Stimulated activated CD4-positive, alpha-beta T cell treated with anti-CD3 and anti-CD28 coated beads, Interleukin-1b, Interleukin-23, amount 100 ng/mL, for 1 hour (primary cell): ENCODE data around the gene PARPBP.
"Not testable (repeated sequence)": the region's sequence is repeated elsewhere in the genome, so short reads cannot be mapped to it uniquely, and the experiment has no call there.

Experiments
- DNase-seq, 2 donors: peaks; one replicate each; pipeline ENCODE4 v3.0.0-alpha.2; 2020; ENCODE audit warnings: low read depth in 2 of 2

The PARPBP gene, protein sequence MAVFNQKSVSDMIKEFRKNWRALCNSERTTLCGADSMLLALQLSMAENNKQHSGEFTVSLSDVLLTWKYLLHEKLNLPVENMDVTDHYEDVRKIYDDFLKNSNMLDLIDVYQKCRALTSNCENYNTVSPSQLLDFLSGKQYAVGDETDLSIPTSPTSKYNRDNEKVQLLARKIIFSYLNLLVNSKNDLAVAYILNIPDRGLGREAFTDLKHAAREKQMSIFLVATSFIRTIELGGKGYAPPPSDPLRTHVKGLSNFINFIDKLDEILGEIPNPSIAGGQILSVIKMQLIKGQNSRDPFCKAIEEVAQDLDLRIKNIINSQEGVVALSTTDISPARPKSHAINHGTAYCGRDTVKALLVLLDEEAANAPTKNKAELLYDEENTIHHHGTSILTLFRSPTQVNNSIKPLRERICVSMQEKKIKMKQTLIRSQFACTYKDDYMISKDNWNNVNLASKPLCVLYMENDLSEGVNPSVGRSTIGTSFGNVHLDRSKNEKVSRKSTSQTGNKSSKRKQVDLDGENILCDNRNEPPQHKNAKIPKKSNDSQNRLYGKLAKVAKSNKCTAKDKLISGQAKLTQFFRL

DNA sequence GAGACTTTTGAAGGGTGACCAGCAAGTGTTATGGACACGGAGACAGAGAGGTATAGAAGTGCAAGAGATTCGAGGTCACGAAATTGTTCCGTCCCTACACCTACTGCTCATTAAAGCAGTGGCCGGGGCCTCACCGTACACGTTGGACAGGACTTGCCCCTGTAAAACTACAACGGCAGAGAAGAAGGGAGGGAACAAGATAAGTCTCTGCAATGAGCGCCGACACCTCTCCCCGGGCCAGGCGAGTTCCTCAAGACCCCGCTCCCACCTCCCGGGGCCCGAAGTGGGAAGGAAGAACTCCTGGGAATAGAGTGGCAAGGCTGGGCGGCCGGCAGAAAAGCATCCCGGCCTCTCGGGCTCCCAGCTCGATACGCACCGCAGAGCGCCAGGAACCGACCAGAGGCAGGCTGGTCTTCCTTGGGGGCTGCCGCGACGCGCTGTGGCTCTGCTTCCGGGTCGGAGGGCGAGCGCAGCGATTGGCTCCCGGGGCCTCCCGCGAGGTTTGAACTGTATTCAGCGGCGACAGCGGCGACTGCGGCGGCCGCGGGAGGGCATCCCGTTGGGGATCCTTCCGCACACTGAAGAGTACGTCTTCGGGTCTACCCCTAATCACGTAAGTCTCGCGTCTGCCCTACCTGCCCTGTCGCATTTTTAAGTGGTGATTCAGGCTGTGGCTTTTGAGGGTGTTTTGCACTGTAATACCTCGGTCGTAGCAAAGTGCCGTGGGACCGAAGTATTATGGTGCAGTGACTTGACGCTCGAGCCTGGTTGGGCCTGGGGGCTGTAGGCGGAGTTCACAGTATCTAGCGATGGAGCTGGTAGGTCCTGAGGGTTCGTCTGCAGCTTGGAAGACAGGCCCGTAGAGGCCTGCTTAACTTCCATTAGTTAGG is at the start of gene PARPBP, which contains the start of gene NUP37:
Gene PARPBP (plus strand): TSS at position 510 of the 890 bp plus-strand sequence. CDS start 3,706 bp downstream, outside the sequence.
Gene NUP37 (minus strand): TSS at position 441 of the 890 bp plus-strand sequence. CDS start 1,596 bp downstream, outside the sequence.
- peak; percentile 68 to 82 for DNase-seq

DNA sequence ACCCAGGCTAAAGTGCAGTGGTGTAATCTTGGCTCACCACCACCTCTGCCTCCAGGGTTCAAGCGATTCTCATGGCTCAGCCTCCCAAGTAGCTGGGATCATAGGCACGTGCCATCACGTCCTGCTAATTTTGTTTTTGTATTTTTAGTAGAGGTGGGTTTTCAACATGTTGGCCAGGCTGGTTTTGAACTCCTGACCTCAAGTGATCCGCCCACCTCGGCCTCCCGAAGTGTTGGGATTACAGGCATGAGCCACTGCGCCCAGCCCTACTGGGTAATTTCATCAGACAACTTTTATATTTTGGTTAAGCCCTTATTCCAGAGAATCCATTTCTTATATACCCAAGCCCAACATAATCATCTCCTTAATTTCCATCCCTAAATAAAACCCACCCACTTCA is 47.9 kb upstream of the PARPBP start:
- DNase-seq = not testable (repeated sequence)

DNA sequence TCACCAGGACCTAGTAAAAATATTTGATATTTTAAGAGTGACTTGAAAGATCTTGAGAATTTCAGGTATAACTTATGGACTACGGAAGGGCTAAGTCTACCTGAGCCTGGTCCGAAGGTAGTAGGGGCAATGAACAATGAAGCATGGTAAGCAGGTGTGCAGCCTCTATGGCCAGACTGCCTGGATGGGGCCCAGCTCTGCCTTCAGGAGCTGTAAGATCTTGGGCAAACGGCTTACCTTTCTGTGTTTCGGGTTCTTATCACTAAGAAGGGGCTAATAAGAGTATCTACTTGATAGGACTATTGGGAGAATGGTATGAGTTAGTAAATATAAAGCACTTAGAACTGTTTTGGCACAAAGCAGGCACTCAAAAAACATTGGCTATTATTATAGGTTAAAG is 39.1 kb upstream of the PARPBP start:
- no peak for DNase-seq

DNA sequence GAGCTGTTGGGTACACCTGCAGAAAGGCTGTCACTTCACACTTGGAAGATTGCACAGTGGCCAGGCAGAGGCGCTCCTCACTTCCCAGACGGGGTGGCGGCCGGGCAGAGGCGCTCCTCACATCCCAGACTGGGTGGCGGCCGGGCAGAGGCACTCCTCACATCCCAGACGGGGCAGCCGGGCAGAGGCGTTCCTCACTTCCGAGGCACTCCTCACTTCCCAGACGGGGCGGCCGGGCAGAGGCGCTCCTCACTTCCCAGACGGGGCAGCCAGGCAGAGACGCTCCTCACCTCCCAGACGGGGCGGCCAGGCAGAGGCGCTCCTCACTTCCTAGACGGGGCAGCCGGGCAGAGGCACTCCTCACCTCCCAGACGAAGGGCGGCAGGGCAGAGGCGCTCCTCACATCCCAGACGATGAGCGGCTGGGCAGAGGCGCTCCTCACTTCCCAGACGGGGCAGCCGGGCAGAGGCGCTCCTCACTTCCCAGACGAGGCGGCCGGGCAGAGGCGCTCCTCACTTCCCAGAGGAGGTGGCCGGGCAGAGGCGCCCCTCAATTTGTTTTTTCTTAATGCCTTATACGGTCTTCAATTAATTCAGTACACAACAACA is 30.7 kb upstream of the PARPBP start:
- DNase-seq = not testable (repeated sequence)

DNA sequence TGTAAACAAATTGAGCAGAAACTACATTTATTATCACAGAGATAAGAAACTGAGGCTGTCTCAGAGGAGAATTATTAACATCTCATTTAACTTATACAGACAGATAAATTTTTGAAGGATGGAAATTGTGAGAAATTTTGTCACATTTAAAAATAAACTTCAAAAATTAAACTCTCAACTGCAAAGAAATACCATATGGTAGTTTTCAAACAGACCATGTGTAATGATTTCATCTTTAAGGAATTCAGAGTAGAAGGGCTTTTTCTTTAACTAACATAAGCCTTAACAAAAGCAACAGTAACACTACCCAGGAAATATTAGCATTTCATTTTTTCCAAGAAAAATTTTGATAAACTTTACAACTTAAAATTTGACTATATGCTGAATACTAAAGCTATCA is 26.7 kb upstream of the PARPBP start:
- no peak for DNase-seq

DNA sequence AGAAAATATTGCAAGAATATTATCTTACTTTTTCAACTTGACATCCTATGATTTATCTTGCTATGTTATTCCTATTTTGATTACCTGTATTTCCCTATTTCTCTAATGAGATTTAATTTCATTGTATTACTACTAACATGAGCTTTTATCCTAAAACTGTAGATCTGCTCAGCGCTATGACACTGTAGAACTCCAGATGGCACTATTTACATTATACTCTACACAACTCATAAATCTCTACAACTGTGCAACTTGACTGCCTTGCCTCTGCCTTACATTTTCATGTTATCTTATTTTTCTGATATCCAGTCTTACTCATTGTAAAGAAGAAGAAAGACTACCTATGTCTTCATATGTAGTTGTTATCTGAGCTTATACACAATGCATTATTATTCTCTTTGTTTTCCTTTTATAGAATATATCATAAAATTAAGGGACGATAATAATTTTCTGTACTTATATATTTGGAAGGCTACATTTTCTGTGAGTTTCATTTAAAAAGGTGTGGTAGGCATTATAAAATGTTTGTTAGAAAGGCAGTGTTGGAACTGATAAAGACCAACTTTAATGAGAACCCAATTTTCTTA is 24.2 kb upstream of the PARPBP start:
- DNase-seq = no peak

DNA sequence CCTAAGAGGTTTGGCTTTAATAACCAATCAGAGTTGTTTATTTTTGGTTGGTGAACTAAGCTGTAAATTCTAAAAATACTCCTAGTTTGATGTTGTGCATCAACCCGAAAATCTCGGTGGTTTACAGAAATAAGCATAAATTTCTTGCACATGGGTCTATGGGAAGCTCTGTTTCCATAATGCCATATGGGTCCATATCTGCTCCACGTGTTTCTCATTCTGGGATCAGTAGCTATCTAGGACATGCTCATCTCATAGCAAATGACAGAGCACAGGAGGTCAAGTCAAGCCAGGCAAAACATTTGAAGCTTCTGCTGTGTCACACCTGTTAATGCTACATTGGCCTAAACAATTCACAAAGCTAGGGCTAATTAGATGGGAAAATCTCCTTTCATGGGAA is 23.1 kb upstream of the PARPBP start:
- DNase-seq = no peak

DNA sequence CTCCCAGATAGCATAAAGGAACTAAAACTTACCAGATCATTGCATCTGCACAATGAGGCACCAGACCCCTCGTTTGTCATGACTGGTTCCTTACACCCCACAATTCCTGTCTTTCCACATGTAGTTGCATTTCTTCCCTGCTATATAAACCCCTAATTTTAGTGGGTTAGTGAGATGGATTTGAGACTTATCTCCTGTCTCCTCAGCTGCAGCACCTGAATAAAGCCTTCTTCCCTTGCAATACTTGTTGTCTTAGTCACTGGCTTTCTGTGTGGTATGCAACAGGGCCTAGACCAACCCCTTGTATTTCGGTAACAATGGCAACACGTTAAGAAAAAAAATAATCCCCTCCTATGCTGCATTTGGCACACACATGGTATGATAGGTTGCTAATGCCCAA is 13.1 kb upstream of the PARPBP start:
- DNase-seq = no peak

DNA sequence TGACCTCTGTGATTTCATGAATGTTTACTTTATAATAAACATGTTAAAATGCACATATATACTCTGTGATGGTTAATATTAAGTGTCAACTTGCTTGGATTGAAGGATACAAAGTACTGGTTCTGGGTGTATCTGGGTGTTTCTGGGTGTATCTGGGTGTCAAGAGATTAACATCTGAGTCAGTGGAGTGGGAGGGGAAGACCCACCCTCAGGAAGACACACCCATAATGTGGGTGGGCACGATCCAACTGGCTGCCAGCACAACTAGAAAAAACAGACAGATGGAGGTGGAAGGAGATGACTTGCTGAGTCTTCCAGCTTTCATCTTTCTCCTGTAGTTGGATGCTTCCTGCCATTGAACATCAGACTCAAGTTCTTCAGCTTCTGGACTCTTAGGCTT is 12.0 kb upstream of the PARPBP start:
- no peak for DNase-seq

DNA sequence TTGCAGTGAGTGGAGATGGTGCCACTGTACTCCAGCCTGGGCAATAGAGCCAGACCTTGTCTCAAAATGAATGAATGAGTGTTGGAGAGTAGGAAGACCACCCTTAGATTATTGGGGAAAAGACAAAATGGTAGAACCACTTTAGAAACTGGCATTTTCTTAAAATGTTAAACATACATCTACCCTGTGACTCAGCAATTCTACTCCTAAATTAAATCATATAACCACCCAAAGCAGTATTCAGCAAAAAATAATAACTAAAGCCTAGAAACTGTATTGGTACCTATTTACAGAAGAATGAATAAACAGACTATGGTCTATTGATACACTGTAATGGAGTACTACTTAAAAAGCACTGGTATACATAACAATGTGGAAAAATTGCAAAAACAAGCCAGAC is 9.2 kb upstream of the PARPBP start:
- DNase-seq = no peak

DNA sequence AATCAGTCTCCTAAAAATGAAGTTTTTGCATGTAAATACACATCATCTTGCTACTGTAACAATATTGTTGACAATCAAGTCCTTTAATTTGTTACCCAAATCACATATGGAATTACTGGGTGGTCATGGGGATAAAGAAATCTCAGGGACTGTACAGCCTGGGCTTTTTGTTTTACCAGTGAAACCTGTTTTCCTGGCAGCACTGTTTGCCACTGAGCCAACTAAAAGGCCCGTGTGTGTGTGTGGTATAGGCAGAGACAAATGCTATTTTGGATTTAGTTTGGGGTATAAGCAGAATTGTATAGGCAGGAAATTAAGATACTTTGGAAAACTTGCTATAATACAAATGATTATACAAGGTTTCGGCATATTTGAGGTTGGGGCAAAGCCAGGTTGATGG is 5.8 kb upstream of the PARPBP start:
- no peak for DNase-seq

DNA sequence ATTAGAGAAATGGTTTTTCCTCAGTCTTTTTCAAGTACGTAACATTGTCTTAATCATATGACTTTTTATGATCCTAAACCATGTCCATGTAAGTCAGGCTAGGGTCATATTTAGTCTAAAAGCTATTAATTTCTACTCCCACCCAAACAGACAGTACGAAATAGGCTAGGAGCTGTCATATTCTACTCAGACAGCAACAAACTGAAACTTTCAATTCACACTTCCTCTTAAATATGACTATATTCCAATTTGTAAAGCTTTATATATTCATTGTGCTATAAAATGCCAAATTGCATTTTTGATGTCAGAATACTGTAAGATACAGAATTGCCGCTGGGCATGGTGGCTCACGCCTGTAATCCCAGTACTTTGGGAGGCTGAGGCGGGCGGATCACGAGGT is 3.6 kb upstream of the PARPBP start:
- no peak for DNase-seq

DNA sequence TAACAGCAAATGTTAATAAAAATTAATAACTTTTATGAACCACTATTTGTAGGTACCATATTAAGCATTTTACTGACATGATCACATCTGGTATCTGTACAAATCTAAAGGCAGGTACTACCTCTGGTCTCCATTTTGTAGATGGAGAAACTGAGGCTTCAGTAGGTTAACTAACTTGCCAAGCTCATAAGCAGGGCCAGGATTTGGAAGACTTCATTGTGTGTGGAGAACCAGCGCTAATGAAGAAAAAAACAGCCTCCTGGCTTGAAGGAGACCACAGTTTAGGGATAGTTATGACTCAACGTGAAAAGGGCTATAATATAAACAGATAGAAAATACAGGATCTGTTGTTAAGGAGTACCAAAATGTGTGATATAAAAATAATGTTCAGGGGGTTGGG is 1.1 kb upstream of the PARPBP start:
- no peak for DNase-seq

DNA sequence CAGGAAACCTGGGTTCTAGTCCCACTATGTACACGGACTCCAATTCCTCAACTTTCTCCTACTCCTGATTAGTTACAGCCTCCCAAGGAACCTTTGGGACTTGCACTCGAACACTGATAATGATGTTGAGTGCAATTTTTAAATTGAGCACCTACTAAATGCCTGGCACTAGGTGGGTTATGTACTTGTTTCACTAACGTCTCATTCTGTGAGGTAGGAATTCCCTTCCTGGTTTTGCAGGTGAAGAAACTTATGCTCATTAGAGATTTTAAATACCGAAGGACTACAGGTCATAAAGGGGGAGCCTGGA is 536 bp downstream of the PARPBP start:
- no peak for DNase-seq

DNA sequence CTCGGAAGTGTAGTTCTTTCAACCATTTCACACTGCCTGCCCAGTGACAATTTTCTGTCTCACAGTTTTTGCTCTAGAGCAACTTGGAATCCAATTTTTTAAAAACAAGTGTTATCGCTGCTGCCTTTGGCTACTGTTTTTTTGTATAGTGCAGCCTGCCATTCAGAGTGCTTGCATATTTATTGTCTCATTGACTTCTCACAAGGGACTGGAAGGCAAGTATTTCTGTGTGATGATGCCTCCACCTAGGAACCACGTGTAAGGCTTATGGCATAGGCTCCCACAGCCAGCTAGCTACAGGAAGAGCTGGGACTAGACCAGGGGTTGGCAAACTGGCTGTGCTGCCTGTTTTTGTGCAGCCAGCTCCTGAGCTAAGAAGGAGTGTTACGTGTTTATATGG is 903 bp downstream of the PARPBP start:
- DNase-seq = no peak

DNA sequence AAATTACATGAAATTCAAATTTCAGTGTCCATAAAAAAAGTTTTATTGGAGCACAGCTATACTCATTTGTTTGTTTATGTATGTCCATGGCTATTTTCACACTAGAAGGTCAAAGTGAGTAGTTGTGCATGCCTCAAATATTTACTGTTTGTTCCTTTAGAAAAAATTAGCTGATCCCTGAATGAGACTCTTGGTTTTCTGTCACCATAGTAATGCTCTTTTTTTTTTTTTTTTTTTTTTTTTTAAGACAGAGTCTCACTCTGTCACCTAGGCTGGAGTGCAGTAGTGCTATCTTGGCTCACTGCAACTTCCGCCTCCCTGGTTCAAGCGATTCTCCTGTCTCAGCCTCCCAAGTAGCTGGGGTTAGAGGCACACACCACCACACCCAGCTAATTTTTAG is 1.3 kb downstream of the PARPBP start:
- DNase-seq = not testable (repeated sequence)

DNA sequence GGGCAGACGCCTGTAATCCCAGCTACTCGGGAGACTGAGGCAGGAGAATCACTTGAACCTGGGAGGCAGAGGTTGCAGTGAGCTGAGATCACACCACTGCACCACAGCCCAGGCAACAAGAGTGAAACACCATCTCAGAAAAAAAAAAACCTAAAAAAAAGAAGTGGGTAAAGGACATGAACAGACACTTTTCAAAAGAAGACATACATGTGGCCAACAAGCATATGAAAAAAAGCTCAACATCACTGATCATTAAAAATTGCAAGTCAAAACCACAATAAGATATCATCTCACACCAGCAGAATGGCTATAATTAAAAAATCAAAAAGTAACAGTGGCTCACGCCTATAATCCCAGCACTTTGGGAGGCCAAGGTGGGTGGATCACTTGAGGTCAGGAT is 10.7 kb downstream of the PARPBP start:
- not testable (repeated sequence) for DNase-seq

DNA sequence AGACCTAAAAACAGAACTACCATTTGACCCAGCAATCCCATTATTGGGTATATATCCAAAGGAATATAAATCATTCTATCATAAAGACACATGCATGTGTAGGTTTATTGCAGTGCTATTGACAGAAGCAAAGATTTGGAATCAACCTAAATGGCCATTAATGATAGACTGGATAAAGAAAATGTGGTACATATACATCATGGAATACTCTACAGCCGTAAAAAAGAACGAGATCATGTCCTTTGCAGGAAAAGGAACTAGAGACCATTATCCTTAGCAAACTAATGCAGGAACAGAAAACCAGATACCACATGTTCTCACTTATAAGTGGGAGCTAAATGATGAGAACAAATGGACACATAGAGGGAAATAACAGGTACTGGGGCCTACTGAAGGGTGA is 11.5 kb downstream of the PARPBP start:
- DNase-seq = not testable (repeated sequence)

DNA sequence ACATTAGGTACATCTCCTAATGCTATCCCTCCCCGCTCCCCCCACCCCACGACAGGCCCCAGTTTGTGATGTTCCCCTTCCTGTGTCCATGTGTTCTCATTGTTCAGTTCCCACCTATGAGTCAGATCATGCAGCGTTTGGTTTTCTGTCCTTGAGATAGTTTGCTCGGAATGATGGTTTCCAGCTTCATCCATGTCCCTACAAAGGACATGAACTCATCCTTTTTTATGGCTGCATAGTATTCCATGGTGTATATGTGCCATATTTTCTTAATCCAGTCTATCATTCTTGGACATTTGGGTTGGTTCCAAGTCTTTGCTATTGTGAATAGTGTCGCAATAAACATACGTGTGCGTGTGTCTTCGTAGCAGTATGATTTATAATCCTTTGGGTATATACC is 17.6 kb downstream of the PARPBP start:
- DNase-seq = not testable (repeated sequence)

DNA sequence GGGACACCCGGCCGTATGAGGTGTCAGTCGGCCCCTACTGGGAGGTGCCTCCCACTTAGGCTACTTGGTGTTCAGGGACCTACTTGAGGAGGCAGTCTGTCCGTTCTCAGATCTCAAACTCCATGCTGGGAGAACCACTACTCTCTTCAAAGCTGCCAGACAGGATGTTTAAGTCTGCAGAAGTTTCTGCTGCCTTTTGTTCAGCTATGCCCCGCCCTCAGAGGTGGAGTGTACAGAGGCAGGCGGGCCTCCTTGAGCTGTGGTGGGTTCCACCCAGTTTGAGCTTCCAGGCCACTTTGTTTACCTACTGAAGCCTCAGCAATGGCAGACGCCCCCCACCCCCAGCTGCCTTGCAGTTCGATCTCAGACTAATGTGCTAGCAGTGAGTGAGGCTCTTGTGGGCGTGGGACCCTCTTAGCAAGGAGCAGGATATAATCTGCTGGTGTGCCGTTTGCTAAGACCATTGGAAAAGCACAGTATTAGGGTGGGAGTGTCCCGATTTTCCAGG is 22.9 kb downstream of the PARPBP start:
- DNase-seq = not testable (repeated sequence)

DNA sequence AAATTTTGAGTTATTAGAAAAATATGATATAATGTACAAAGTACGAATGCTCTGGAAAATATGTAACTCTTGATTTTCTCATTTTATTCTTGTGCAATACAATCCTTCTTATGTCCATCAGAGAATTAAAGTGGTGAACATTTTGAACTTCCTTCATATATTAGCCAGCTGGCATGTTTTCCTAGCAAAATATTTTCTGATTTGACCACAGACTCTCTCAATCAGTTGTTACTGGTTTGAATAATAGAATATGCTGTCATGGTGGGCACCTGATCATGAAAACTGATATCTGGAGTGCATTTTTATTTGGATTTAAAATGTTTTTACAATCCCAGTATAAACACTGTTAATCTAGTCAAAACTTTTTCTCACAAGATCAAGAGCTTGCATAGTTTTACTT is 24.2 kb downstream of the PARPBP start:
- DNase-seq = no peak
